Glutamatergic neuron (in vitro differentiated cells): ENCODE results near the gene SERPINE1. TPM values are rescaled to one million over a fixed set of nuclear protein-coding genes. Genes with fewer than 3 reads are reported as not detected.

Experiments
- DNase-seq: peaks from one replicate; pipeline ENCODE4 v3.0.0; 2022
- H3K27ac Mint-ChIP-seq: one replicate; pipeline ENCODE4 v1.8.0; 2020; ENCODE audit warnings: mild to moderate bottlenecking, mixed read lengths, inconsistent platforms; ENCODE audit not compliant: unreplicated experiment
- H3K27me3 Mint-ChIP-seq: one replicate; pipeline ENCODE4 v1.8.0; 2020; ENCODE audit warnings: mild to moderate bottlenecking, moderate library complexity, mixed read lengths, inconsistent platforms; ENCODE audit not compliant: unreplicated experiment
- H3K36me3 Mint-ChIP-seq: one replicate; pipeline ENCODE4 v1.8.0; 2020; ENCODE audit warnings: mild to moderate bottlenecking, mixed read lengths, inconsistent platforms; ENCODE audit not compliant: unreplicated experiment
- H3K4me1 Mint-ChIP-seq: one replicate; pipeline ENCODE4 v1.8.0; 2020; ENCODE audit warnings: mild to moderate bottlenecking, low read depth, mixed read lengths, inconsistent platforms; ENCODE audit not compliant: unreplicated experiment
- H3K4me3 Mint-ChIP-seq: one replicate; pipeline ENCODE4 v1.8.0; 2020; ENCODE audit warnings: mild to moderate bottlenecking, mixed read lengths, inconsistent platforms; ENCODE audit not compliant: unreplicated experiment
- H3K9me3 Mint-ChIP-seq: one replicate; pipeline ENCODE4 v1.8.0; 2020; ENCODE audit warnings: mild to moderate bottlenecking, moderate library complexity, mixed read lengths, inconsistent platforms; ENCODE audit not compliant: unreplicated experiment
- CTCF ChIP-seq: fragments of 200-600 bp; sonication (generic); IDR thresholded peaks from one replicate; pipeline ENCODE4 v1.5.0; 2021; ENCODE audit not compliant: partially characterized antibody, unreplicated experiment
- total RNA-seq: library from RNA; stranded (reverse); fragmentation: NEBNext Ultra II Directional; extraction: Animal tissue kit (Norgen Biotek cat#: 25700); gene quantifications from one replicate; pipeline ENCODE4 v1.2.1, GENCODE V29; 2021; ENCODE audit not compliant: unreplicated experiment

SERPINE1 gene
- total RNA-seq, 1 donor from 2014 or later: not detected

GRCh38 chr7:101140339-101140699 lies 13.4 kb downstream of the SERPINE1 start:
- no peak for TF ChIP-seq CTCF
- H3K27ac Mint-ChIP-seq: no peak overlapping the region
- H3K4me1 Mint-ChIP-seq: no peaks in the 10 kb centered on the region
- no peak for DNase-seq
- H3K9me3 Mint-ChIP-seq: peaks cover 3% of the 10 kb centered on the region
- no peaks in the 10 kb centered on the region for H3K36me3 Mint-ChIP-seq
- peaks cover 7% of the 10 kb centered on the region for H3K27me3 Mint-ChIP-seq
- no peak overlapping the region for H3K4me3 Mint-ChIP-seq

- TF ChIP-seq CTCF: no peak
- H3K27ac Mint-ChIP-seq: no peak overlapping the region
These were observed 14.0 kb downstream of the SERPINE1 start for GRCh38 chr7:101140746-101141382.

GRCh38 chr7:101151908-101152651 lies 25.2 kb downstream of the SERPINE1 start:
- no peak for DNase-seq
- Mint-ChIP-seq H3K4me3 (no peak overlapping the region), H3K9me3 (peaks cover 5% of the 10 kb centered on the region), H3K27ac (no peak overlapping the region), H3K36me3 (no peaks in the 10 kb centered on the region), H3K4me1 (peaks cover 7% of the 10 kb centered on the region), H3K27me3 (peaks cover 8% of the 10 kb centered on the region)
- TF ChIP-seq CTCF: no peak

More at GRCh38 chr7:101140746-101141382, 14.0 kb downstream of the SERPINE1 start:
- Mint-ChIP-seq H3K27me3 (peaks cover 5% of the 10 kb centered on the region), H3K4me3 (no peak overlapping the region), H3K9me3 (peaks cover 3% of the 10 kb centered on the region), H3K36me3 (no peaks in the 10 kb centered on the region), H3K4me1 (no peaks in the 10 kb centered on the region)
- DNase-seq: no peak

- Mint-ChIP-seq H3K4me1 (peaks cover 7% of the 10 kb centered on the region), H3K36me3 (no peaks in the 10 kb centered on the region), H3K27ac (peak within 1 kb of the TSS; percentile 80), H3K4me3 (peak within 1 kb of the TSS; percentile 78), H3K27me3 (peaks cover 8% of the 10 kb centered on the region), H3K9me3 (peaks cover 7% of the 10 kb centered on the region)
- TF ChIP-seq CTCF: no peak
- peak; percentile 99 for DNase-seq
These were observed 27.2 kb downstream of the SERPINE1 start, which contains the start of gene AP1S1 for GRCh38 chr7:101153969-101154692. AP1S1 (plus strand) TSS chr7:101154476; CDS start chr7:101154515, 39 bp downstream.
